HG03159 (cell line): ENCODE data around the gene HIVEP3.

Source experiments
- ATAC-seq: cut with Tn5 transposase; IDR thresholded peaks from one replicate; pipeline ENCODE4 v1.9.1; 2021; ENCODE audit warnings: mild to moderate bottlenecking, moderate library complexity; ENCODE audit not compliant: unreplicated experiment

The HIVEP3 gene

GRCh38 chr1:41621256-41621655, 297.5 kb downstream of the HIVEP3 start:
- no peak for ATAC-seq

DNA sequence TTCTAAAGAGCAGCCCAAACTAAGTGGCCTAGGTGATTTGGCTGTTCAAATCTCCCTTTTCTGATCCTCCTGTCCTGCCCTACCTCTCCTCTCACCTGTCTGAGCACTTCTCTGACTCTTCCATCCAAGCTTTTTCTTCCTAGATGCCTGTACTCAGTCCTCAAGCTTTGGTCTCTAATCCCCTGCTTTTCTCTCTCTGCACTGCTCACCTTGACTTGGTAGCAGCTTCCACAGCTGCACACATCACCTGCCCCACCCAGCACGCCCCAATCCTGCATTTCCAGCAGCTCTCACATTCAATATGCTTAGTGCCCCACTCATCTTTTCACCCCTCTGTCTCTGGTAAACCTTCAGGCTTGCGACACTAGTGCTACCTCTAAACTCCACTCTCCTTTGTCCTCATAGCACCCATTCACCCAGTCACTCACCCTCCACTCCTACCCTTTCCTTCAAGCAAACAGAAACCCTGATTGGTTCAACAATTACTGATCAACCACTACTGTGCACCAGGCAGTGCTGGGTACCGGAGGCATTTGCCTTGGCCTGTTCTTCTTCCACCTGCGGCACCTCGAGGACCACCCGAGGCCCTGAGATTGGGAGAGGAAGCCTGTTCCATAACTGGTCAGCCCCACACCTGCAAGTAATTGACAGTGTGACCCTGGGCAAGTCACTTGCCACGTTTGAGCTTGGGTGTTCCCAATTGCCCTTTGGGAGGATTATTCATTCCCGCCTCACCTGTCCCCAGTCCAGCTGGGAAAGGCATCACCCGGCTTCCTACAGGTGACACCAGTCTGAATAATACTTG, 298.2 kb downstream of the HIVEP3 start:
- no peak for ATAC-seq

GRCh38 chr1:41619511-41620364, 299.0 kb downstream of the HIVEP3 start:
- ATAC-seq, result no peak

DNA sequence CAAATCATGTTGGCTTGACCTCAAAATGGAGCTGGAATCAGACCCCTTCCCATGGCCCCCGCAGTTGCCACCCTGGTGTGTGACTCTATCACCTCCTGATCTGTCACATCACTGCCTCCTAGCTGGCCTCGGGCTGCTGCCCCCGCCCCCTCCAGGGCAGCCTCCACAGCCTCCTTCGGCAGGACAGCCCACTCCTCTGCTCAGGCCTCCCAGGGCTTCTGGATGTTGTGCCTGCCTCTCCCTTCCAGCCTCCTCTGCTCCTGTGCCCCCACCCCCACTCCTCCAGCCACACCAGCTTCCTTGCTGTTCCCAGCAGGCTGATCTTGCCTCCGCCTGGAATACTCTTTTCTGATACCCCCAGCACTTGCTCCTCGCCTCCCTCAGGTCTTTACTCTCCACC, 299.9 kb downstream of the HIVEP3 start:
- no peak for ATAC-seq

DNA sequence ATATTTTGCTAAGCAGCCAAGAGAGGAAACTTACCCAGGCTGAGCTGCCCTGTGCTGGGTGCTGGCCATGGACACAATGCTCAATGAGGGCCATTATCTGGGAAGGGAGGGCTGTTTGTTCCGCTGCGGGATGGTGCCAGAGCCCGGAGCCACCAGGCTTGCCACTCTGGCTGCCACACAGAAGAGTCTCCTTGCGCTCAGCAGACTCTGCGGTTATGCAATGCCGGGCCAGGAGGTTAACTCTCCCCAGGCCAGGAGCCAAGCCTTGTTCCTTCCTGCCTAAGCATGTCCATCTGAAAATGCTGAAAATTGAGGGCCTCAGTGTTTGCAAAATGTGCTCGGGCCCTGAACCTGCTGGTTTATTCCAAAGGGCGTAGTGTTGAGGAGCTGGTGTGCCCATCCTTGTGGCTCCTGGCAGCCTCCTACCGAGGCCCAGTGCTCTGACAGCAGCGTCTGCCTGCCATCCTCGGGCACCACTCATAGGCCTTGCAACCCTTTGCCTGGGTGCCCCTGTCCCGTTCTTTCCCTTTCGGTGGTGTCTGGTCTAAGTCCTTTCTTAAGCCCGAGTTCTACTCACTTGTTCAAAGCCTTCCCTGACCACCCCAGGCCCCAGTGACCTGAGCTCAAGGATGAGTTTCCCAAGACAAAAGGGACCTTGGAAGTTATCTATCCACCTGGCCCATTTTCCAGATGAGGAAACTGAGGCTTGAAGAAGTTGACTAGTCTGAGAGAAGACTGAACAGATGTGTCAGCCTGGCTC, 300.5 kb downstream of the HIVEP3 start:
- no peak for ATAC-seq

- no peak for ATAC-seq
These were observed 301.4 kb downstream of the HIVEP3 start for GRCh38 chr1:41617336-41617735.

DNA sequence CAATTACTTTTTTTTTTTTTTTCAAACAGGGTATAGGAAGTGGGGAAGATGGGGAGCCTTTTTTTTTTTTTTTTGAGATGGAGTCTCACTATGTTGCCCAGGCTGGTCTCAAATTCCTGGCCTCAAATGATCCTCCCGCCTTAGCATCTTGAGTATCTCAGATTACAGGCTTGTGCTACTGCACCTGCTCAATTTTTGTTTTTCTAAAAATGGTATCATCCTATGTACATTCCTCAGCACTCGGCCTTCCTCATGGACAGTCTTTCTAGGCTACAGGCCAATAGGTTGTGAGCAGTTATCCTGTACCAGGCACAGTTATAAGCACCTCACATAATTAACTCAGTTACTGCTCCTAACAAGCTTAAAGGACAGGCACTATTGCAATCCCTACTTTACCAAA, 302.2 kb downstream of the HIVEP3 start:
- no peak for ATAC-seq

DNA sequence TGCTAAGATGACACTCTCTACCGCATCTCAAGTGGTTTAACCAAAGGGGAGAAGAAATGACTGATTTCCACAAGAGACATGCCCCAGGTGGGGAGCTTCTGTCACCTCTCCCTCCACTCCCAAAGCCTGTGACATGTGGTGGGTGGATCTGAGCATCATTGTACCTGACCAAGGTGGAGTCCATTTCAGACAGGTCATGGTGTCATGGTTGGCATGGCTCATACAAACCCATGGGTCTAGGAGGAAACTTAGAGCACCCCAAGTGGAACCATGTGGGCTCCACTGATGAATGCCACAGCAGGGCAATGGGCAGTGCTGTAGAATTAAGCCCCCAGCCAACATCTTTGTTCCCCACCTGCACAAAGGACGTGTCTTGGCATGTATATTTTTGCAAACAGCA, 302.7 kb downstream of the HIVEP3 start:
- no peak for ATAC-seq

DNA sequence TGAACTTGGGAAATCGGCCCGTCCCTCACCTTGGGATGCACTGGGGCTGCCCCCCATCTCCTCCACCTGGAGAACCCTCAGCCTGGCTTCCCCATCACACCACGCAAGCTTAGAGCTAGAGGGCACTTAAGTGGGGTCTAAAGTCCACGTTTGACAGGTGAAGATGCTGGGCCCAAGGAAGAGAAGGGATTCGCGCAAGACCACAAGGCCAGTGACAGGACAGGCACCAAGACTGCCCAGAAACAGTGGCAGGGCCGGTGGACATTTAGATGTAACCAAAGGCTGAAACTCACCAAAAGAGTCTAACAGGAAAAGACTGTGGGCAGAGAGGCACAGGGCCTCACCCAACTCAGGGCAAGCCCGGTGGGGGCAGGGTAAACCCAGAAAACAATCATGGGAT, 303.4 kb downstream of the HIVEP3 start:
- no peak for ATAC-seq

DNA sequence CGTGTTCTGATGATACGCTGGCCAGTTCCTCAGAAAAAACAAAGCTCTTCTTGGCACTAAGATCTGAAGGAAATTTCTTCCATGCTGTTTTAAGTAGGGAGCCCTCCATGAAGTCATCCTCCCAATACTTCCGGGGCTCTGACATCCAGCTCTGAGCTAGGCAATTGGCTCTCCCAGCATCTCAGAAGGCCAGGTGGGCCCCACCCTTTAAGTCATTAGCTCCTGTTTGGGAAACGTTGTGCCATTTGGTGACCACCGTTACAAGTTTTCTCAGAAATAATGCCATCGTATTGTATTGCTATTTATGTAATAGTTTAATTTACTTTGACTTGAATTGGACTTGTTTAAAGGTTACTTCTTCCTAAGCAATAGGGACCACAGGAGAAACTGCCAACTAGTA, 303.9 kb downstream of the HIVEP3 start:
- ATAC-seq, result no peak

DNA sequence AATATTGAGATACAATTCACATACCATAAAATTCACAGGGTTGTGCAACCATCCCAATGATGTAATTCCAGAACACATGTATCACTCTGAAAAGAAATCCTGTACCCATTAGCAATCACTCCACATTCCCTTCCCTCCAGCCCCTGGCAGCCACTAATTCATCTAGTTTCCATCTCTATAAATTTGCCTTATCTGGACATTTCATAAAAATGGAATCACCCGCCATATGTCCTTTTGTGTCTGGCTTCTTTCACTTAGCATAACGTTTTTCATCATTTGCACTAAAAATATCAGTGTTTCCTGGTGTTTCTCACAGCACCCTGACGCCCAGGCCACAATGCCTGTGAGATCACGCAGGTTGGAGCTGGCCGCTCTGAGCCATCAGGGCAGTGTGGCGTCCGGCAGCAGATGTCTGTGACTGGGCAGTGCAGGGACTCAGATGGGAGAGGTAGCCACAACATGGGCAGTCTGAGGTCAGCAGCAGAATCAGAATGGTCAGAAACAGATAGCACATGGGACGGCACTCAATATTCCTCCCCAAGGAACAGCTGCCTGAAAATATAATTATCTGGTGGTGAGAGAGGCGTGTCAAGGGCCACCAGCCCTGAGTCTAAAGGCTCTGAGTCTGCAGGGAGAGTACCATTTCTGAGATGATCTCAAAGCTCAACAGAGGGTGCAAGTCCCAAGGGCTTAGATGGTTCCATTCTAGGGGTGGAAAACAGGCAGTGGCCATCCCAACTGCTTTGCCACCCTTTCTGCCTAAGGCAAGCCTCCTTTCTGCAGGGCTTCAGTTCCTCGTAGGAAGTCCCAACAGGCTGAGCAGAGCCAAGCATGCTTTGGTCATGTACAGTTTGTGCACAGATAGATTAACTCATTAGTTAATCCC, 304.8 kb downstream of the HIVEP3 start:
- ATAC-seq, result no peak

DNA sequence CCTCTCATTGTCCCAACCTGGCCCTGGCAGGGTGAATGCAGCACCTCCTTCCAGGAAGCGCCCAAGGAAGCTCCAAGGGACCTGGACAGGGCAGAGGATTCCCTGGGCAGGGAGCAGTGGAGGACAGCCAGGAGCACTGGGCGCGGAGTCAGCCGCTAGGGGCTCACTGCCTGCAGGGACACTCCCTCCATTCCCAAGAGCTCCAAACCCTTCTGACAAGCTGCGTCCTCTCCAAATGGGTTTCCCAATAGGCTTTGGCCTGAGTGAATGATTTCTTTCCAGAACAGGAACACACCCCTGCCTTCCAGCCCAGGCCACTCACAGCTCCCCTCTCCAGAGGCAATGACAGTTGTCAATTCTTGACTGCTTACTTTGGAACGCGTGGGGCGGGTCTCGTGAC, 305.8 kb downstream of the HIVEP3 start:
- no peak for ATAC-seq

DNA sequence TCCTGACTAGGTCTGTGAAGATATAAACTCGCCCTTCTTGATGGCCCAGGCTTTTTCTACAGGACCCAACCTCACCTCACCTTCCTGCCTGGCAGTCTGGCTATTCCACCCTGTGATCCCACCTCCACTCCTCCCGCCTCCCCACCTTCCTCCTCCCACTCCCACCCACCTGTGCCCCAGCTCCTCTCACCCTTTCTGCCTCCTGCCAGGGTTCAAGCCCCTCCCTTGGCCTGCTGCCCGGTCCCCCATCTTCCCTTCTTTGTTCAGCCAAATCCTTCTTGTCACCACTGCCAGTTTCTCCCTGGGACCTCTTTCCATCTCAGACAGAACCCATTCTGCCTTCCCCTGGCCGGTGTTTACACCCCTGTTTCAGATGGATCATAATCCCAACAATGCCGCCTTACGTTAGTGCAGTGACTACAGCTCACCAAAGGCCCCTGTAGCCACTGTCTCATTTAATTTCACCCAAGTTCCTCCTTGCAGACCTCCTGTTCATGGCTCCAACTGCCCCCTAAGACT, 306.7 kb downstream of the HIVEP3 start:
- no peak for ATAC-seq

- no peak for ATAC-seq
These were observed 307.4 kb downstream of the HIVEP3 start for GRCh38 chr1:41611068-41611931.

DNA sequence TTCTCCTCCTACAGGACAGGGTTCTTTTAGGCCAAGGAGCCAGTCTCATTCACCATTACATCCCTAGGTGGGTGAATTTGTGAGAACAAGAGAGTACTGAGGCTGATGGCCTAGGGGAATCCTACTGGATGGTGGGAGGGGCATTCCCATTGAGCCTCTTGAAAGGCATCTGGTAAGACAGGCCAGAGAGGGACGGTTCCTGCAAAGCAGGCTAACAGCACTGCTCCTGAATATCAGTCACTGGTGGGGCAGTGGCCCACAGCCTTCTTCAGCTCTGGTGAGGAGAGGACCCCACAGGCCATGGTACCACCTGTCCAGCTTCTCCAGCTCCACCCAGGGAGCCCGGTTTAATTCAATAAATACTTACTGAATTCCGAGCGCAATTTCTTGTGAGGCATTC, 308.4 kb downstream of the HIVEP3 start:
- no peak for ATAC-seq

DNA sequence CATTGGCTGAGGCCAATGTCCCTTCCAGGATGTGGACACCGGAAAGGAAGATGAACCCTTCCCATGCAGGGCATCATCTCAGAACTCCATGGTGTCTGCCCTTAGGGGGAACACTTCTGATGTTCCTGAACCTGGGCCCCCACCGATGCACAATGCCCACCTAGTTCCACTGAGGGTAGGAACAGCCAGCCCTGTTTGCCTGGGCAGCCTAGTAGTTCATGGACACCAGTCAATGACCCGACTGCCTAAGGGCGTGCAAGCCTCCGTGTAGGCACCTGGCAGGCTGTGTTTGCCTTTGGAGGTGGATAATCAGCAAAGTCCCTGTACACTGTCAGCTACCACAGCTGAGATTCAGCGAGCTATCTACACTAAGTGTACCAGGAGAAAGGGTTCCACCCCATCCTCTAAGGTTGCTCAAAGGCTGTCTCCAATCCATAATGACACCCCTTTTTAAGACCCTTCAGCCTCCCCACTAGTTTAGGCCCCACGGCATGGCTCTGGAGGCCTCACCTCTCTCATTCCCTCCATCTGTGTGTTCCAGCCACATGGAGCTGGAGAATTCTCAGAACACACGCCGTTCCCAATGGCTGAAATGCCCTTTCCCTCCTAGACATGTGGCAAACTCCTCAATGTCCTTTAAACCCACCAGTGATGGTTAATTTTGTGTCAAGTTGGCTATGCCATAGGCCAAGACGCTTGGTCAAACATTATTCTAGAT, 309.4 kb downstream of the HIVEP3 start:
- no peak for ATAC-seq

- ATAC-seq, result no peak
These were observed 310.5 kb downstream of the HIVEP3 start for GRCh38 chr1:41608211-41608610.

- ATAC-seq, result no peak
These were observed 310.9 kb downstream of the HIVEP3 start for GRCh38 chr1:41607808-41608207.

- no peak for ATAC-seq
These were observed 318.8 kb downstream of the HIVEP3 start for GRCh38 chr1:41599912-41600311.
